HepG2 (cell line): Measurements from ENCODE around the gene KCTD6. TPM values are rescaled to one million over a fixed set of nuclear protein-coding genes. Genes with fewer than 3 reads are reported as not detected.

Experiments
- AKNA ChIP-seq: sonication (generic); formaldehyde crosslinking; IDR thresholded peaks from 2 replicates; pipeline ENCODE4 v1.4.0; 2020; ENCODE audit warnings: missing genetic modification reagents, borderline replicate concordance
- ATF7-NPFF ChIP-seq: sonication (generic); formaldehyde crosslinking; IDR thresholded peaks from 2 replicates; pipeline ENCODE4 v1.8.1; 2023; ENCODE audit warnings: mild to moderate bottlenecking, low read depth, missing genetic modification reagents, moderate library complexity
- BORCS8-MEF2B ChIP-seq: sonication (generic); formaldehyde crosslinking; IDR thresholded peaks from 2 replicates; pipeline ENCODE4 v1.8.0; 2022; ENCODE audit warnings: mild to moderate bottlenecking, missing genetic modification reagents
- FOXP4 ChIP-seq: sonication (generic); formaldehyde crosslinking; IDR thresholded peaks from 2 replicates; pipeline ENCODE4 v1.4.0; 2020; ENCODE audit warnings: missing genetic modification reagents
- MAZ ChIP-seq, 2 experiments: sonication (generic) in 1 of 2; formaldehyde crosslinking in 1 of 2; IDR thresholded peaks; 2 replicates each; pipeline versions ENCODE4 v1.5.0 to v1.6.1; 2012 to 2020; ENCODE audit warnings: low read depth in 2 of 2, mild to moderate bottlenecking in 2 of 2, borderline replicate concordance in 1 of 2, improper control_type of control experiment in 1 of 2, low read length in 1 of 2, missing genetic modification reagents in 1 of 2, moderate library complexity in 1 of 2
- PAF1 ChIP-seq: IDR thresholded peaks from 2 replicates; pipeline ENCODE4 v1.6.1; 2016; ENCODE audit warnings: missing genetic modification reagents, missing compliant biosample characterization
- PATZ1 ChIP-seq: sonication (generic); formaldehyde crosslinking; IDR thresholded peaks from 2 replicates; pipeline ENCODE4 v1.4.0; 2020; ENCODE audit warnings: missing genetic modification reagents
- PCBP2 ChIP-seq: fragments of 200-400 bp; formaldehyde crosslinking; optimal IDR thresholded peaks from 2 replicates; pipeline ENCODE3; 2018; ENCODE audit warnings: low read length, low read depth; ENCODE audit not compliant: poor library complexity, severe bottlenecking
- POGZ ChIP-seq: sonication (generic); formaldehyde crosslinking; IDR thresholded peaks from 2 replicates; pipeline ENCODE4 v1.4.0; 2020; ENCODE audit warnings: mild to moderate bottlenecking, missing genetic modification reagents
- RERE ChIP-seq: IDR thresholded peaks from 2 replicates; pipeline ENCODE4 v1.6.1; 2016; ENCODE audit warnings: low read depth, missing genetic modification reagents, missing compliant biosample characterization
- TCF12 ChIP-seq, 2 experiments: fragments of 450-650 bp in 1 of 2; sonication (generic) in 1 of 2; formaldehyde crosslinking in 1 of 2; IDR thresholded peaks; 2 replicates each; pipeline versions ENCODE4 v1.6.1 to v1.8.0; 2017 to 2022; ENCODE audit warnings: antibody characterized with exemption in 1 of 2, mild to moderate bottlenecking in 1 of 2, missing genetic modification reagents in 1 of 2, moderate library complexity in 1 of 2
- ZNF138 ChIP-seq: sonication (generic); formaldehyde crosslinking; IDR thresholded peaks from 2 replicates; pipeline ENCODE4 v1.5.0; 2020; ENCODE audit warnings: mild to moderate bottlenecking, low read depth, missing genetic modification reagents
- polyA plus RNA-seq, 8 experiments: library from polyadenylated mRNA; depleted of rRNA in 3 of 8; stranded (reverse) in 7 of 8; unstranded in 1 of 8; fragments of >200 nt; fragmentation: Illumina TruSeq in 4 of 8; extraction: Trizol in 4 of 8; gene quantifications; 2 replicates each; pipeline versions ENCODE4 v1.2.1 to v1.2.3, GENCODE V29; 2011 to 2016; ENCODE audit warnings: low read depth in 4 of 8, missing spikeins in 1 of 8, mixed read lengths in 1 of 8; ENCODE audit not compliant: insufficient read depth in 1 of 8
- total RNA-seq, 5 experiments: library from RNA; depleted of rRNA; stranded (reverse); fragments of >200 nt; fragmentation: Illumina TruSeq; extraction: Trizol; gene quantifications; 2 replicates each; pipeline ENCODE4 v1.2.3, GENCODE V29; 2016; ENCODE audit warnings: low read depth in 1 of 5

The KCTD6 gene
- total and polyA plus RNA-seq, 2 of the 13 experiments (the other 11 are each of a cell fraction or from before 2014, with no cell fraction given), result 13.4 to 14.2 TPM

GRCh38 chr3:58519668-58520402 lies 27.9 kb downstream of the KCTD6 start (continued):
- TF ChIP-seq AKNA, result no peak
- TF ChIP-seq BORCS8-MEF2B (CRISPR knock-in tag), result peak; percentile 26; the same call in 1 of the 2 replicates
- TF ChIP-seq POGZ (CRISPR knock-in tag), result no peak
- TF ChIP-seq RERE (CRISPR knock-in tag), result no peak
- peak; percentile 61; the same call in 1 of the 2 replicates for TF ChIP-seq FOXP4 (CRISPR knock-in tag)
- TF ChIP-seq ZNF138, result no peak
- TF ChIP-seq PCBP2, result no peak
- TF ChIP-seq PAF1 (CRISPR knock-in tag), result no peak
- no peak for TF ChIP-seq MAZ (IDR thresholded peaks at IDR 0.05; ENCODE audit: borderline replicate concordance, low read depth, low read length)
- peak; percentile 15; the same call in 1 of the 2 replicates for TF ChIP-seq MAZ (CRISPR knock-in tag; IDR thresholded peaks at IDR 0.05; ENCODE audit: low read depth)
- no peak for TF ChIP-seq ATF7-NPFF (CRISPR knock-in tag)
- no peak; the same call in 1 of the 2 replicates for TF ChIP-seq PATZ1 (CRISPR knock-in tag)
- TF ChIP-seq TCF12 (IDR thresholded peaks at IDR 0.05), result no peak
- no peak for TF ChIP-seq TCF12 (CRISPR knock-in tag; IDR thresholded peaks at IDR 0.05)
